Fibroblast of skin of right quadriceps (primary cell): Measurements from ENCODE around the gene HTR1A.

ENCODE experiments used
- DNase-seq: peaks from one replicate; pipeline ENCODE4 v3.0.0-alpha.2; 2013

HTR1A gene

GRCh38 chr5:63962279-63962678, at the start of gene HTR1A:
TSS of gene HTR1A (minus strand) at chr5:63962445. CDS start at chr5:63961719, 726 bp downstream.
- no peak for DNase-seq

GRCh38 chr5:64003966-64004365, 41.7 kb upstream of the HTR1A start:
- DNase-seq, result no peak

- no peak for DNase-seq
Observed at GRCh38 chr5:64000096-64000495, 37.9 kb upstream of the HTR1A start.

GRCh38 chr5:63987053-63987452, 24.8 kb upstream of the HTR1A start:
- DNase-seq, result no peak

- DNase-seq, result no peak
Observed at GRCh38 chr5:63981864-63982263, 19.6 kb upstream of the HTR1A start.

GRCh38 chr5:63963926-63964325, 1.7 kb upstream of the HTR1A start:
- no peak for DNase-seq

- DNase-seq, result peak; percentile 65
Observed at GRCh38 chr5:63963080-63963735, 963 bp upstream of the HTR1A start.

GRCh38 chr5:63961598-63962161, 565 bp downstream of the HTR1A start:
- no peak for DNase-seq

GRCh38 chr5:63961125-63961597, 1.1 kb downstream of the HTR1A start:
- no peak for DNase-seq

GRCh38 chr5:63960646-63961045, 1.6 kb downstream of the HTR1A start:
- DNase-seq, result no peak

- no peak for DNase-seq
Observed at GRCh38 chr5:63959177-63959982, 2.9 kb downstream of the HTR1A start.

GRCh38 chr5:63958654-63959053, 3.6 kb downstream of the HTR1A start:
- no peak for DNase-seq

- no peak for DNase-seq
Observed at GRCh38 chr5:63957617-63958016, 4.6 kb downstream of the HTR1A start.

- no peak for DNase-seq
Observed at GRCh38 chr5:63953217-63953616, 9.0 kb downstream of the HTR1A start.

GRCh38 chr5:63935103-63935502, 27.1 kb downstream of the HTR1A start:
- DNase-seq, result no peak

GRCh38 chr5:63931836-63932235, 30.4 kb downstream of the HTR1A start:
- DNase-seq, result no peak

- DNase-seq, result no peak
Observed at GRCh38 chr5:63928451-63928850, 33.8 kb downstream of the HTR1A start.

- no peak for DNase-seq
Observed at GRCh38 chr5:63923914-63924313, 38.3 kb downstream of the HTR1A start.

- DNase-seq, result no peak
Observed at GRCh38 chr5:63919763-63920478, 42.3 kb downstream of the HTR1A start.

- DNase-seq, result peak; percentile 15
Observed at GRCh38 chr5:63916786-63917185, 45.5 kb downstream of the HTR1A start.

- DNase-seq, result no peak
Observed at GRCh38 chr5:63911871-63912270, 50.4 kb downstream of the HTR1A start.
